MM.1S (cell line): Measurements from ENCODE around the gene TAOK2.

Source experiments
- EZH2 ChIP-seq: fragments of 300-600 bp; sonication (generic); optimal IDR thresholded peaks from 2 replicates; pipeline ENCODE3; 2017; ENCODE audit warnings: low read depth, mild to moderate bottlenecking, antibody characterized with exemption, low read length, mixed read lengths
- TF ChIP-seq, protein P1 (sequence below): fragments of 300-600 bp; sonication (generic); IDR thresholded peaks from 2 replicates; pipeline ENCODE4 v1.5.1; 2016; ENCODE audit warnings: antibody characterized with exemption, low read length, mixed read lengths

DNA sequence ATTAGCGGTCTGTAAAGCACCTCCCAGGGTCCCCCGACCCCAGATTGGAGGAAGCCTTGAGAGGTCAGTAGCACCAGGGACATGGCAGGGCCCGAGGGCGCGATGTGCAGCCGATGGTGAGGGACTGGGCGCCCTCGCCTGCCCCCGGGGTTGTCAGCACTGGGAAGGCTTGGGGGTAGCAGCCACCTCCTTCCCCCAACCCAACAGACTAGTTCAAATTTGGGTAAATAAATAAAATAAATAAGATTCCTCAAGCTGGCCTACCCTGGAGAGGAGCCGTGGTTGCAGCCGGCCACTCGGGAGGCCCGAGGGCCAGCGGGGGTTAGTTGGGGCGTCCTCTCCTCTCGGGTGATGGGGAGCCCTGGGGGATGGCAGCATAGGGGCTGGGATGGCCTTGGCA, 50.8 kb downstream of the TAOK2 start:
- TF ChIP-seq, protein P1, sequence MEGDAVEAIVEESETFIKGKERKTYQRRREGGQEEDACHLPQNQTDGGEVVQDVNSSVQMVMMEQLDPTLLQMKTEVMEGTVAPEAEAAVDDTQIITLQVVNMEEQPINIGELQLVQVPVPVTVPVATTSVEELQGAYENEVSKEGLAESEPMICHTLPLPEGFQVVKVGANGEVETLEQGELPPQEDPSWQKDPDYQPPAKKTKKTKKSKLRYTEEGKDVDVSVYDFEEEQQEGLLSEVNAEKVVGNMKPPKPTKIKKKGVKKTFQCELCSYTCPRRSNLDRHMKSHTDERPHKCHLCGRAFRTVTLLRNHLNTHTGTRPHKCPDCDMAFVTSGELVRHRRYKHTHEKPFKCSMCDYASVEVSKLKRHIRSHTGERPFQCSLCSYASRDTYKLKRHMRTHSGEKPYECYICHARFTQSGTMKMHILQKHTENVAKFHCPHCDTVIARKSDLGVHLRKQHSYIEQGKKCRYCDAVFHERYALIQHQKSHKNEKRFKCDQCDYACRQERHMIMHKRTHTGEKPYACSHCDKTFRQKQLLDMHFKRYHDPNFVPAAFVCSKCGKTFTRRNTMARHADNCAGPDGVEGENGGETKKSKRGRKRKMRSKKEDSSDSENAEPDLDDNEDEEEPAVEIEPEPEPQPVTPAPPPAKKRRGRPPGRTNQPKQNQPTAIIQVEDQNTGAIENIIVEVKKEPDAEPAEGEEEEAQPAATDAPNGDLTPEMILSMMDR: no peak
- no peak for TF ChIP-seq EZH2
